Transverse colon (tissue), 4 donors: ENCODE results near the gene LHB.
"Not testable (repeated sequence)": the region's sequence is repeated elsewhere in the genome, so short reads cannot be mapped to it uniquely, and the experiment has no call there.

Experiments used
- EP300 ChIP-seq: sonication (generic); formaldehyde crosslinking; IDR thresholded peaks from one replicate; pipeline ENCODE4 v1.6.1; 2017; ENCODE audit warnings: antibody characterized with exemption, low read depth
- POLR2AphosphoS5 ChIP-seq, 3 donors: sonication (generic); formaldehyde crosslinking; IDR thresholded peaks; one replicate each; pipeline ENCODE4 v1.6.1; 2016; ENCODE audit warnings: antibody characterized with exemption in 3 of 3
- TF ChIP-seq, protein P1 (sequence below), 5 experiments: fragments of 200-600 bp in 3 of 5; fragments of 450-650 bp in 2 of 5; sonication (generic) in 3 of 5; IDR thresholded peaks; 1 replicate in 2 of 5; 2 replicates in 3 of 5; pipeline ENCODE4 v1.5.1; 2016 to 2017; ENCODE audit warnings: antibody characterized with exemption in 5 of 5, inconsistent platforms in 3 of 5, mild to moderate bottlenecking in 2 of 5, moderate library complexity in 1 of 5

DNA sequence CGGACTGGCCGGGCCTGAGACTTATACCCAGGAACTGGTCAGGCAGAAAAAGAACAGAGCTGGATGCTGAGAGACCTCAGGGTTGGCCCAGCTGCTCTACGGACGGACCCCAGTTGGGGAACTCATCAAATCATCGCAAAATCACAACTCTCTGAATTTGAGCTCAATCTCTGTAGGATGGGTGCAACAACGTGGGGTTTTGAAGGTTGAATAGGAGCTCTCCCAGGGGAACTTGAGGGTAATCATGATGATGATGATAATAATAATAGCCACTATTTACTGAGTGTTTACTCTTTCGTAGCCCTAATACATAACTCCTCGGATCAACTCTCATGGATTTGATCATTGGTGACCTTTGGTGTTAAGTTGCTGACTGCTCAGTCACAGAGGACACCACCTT, 13.4 kb upstream of the LHB start:
- TF ChIP-seq, protein P1, sequence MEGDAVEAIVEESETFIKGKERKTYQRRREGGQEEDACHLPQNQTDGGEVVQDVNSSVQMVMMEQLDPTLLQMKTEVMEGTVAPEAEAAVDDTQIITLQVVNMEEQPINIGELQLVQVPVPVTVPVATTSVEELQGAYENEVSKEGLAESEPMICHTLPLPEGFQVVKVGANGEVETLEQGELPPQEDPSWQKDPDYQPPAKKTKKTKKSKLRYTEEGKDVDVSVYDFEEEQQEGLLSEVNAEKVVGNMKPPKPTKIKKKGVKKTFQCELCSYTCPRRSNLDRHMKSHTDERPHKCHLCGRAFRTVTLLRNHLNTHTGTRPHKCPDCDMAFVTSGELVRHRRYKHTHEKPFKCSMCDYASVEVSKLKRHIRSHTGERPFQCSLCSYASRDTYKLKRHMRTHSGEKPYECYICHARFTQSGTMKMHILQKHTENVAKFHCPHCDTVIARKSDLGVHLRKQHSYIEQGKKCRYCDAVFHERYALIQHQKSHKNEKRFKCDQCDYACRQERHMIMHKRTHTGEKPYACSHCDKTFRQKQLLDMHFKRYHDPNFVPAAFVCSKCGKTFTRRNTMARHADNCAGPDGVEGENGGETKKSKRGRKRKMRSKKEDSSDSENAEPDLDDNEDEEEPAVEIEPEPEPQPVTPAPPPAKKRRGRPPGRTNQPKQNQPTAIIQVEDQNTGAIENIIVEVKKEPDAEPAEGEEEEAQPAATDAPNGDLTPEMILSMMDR (IDR thresholded peaks at IDR 0.05): not testable (repeated sequence)
- TF ChIP-seq POLR2AphosphoS5 (IDR thresholded peaks at IDR 0.05); EP300: not testable (repeated sequence)
